ENCODE results near the gene TULP1. TPM values are rescaled to one million over a fixed set of nuclear protein-coding genes. Genes with fewer than 3 reads are reported as not detected.

Gene TULP1
- total RNA-seq, 1 experiment from 2014 or later, result not detected

GRCh38 chr6:35469751-35470662 is 42.7 kb downstream of the TULP1 start:
- ATAC-seq (no peak), DNase-seq (ENCODE audit: low read depth, low spot score) (no peak)
- H3K4me3 ChIP-seq (replicated peaks in 1 of 2; ENCODE audit: low read depth in 1 of 2, low read length in 2 of 2), result peak overlapping the region; percentile 98 to 99
- H3K27ac ChIP-seq (ENCODE audit: low read depth, low read length), result peak overlapping the region; percentile 82
- POLR2A ChIA-PET, result interaction anchor here (1.0 to 4.1 kb wide), 5 partner anchors 11 to 173 kb away, joined by 3 to 48 read pairs (median 13); partner anchors contain the start of genes DEF6 and TEAD3
- TSS peak; percentile 61 for BruUV-seq (replicated peaks)
- H3K36me3 ChIP-seq (ENCODE audit: control insufficient read depth in 1 of 2, insufficient read depth in 2 of 2, low read length in 2 of 2), result peaks cover 17 to 40% of the 10 kb centered on the region in 2 experiments; a peak in 3 of 4 replicates
- RAD21 ChIA-PET (ENCODE audit: low non-redundant PET in 1 of 2, low total read pairs in 2 of 2, uncharacterized antibody in 2 of 2, unreplicated experiment in 2 of 2), result no interaction called here
- peak overlapping the region; percentile 99 for H3K9ac ChIP-seq (ENCODE audit: low read length)
- intact Hi-C loops (cut with micrococcal nuclease), result no loop called here
- peaks cover 36% of the 10 kb centered on the region; the same call in 1 of the 2 replicates for H4K20me1 ChIP-seq (ENCODE audit: insufficient read depth)
- H3K9me3 ChIP-seq (ENCODE audit: control insufficient read depth in 1 of 2, insufficient read depth in 1 of 2, low read depth in 1 of 2, low read length in 2 of 2), result no peaks in the 10 kb centered on the region
- peak overlapping the region; percentile 88 for H3K4me2 ChIP-seq (ENCODE audit: low read length)
- peaks cover 42% of the 10 kb centered on the region for H3K79me2 ChIP-seq (ENCODE audit: insufficient read depth, low read length)
- CTCF ChIA-PET, result interaction anchor here (0.6 kb wide), 1 partner anchor 128 kb away, joined by 3 read pairs; no protein-coding TSS in a partner anchor
- no peak for TF ChIP-seq JUND (IDR thresholded peaks at IDR 0.05)
- TF ChIP-seq, protein P1, sequence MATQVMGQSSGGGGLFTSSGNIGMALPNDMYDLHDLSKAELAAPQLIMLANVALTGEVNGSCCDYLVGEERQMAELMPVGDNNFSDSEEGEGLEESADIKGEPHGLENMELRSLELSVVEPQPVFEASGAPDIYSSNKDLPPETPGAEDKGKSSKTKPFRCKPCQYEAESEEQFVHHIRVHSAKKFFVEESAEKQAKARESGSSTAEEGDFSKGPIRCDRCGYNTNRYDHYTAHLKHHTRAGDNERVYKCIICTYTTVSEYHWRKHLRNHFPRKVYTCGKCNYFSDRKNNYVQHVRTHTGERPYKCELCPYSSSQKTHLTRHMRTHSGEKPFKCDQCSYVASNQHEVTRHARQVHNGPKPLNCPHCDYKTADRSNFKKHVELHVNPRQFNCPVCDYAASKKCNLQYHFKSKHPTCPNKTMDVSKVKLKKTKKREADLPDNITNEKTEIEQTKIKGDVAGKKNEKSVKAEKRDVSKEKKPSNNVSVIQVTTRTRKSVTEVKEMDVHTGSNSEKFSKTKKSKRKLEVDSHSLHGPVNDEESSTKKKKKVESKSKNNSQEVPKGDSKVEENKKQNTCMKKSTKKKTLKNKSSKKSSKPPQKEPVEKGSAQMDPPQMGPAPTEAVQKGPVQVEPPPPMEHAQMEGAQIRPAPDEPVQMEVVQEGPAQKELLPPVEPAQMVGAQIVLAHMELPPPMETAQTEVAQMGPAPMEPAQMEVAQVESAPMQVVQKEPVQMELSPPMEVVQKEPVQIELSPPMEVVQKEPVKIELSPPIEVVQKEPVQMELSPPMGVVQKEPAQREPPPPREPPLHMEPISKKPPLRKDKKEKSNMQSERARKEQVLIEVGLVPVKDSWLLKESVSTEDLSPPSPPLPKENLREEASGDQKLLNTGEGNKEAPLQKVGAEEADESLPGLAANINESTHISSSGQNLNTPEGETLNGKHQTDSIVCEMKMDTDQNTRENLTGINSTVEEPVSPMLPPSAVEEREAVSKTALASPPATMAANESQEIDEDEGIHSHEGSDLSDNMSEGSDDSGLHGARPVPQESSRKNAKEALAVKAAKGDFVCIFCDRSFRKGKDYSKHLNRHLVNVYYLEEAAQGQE (IDR thresholded peaks at IDR 0.05; ENCODE audit: low read depth), result no peak
- no peak for TF ChIP-seq CTCF (IDR thresholded peaks at IDR 0.05 in 2 of 3, conservative IDR thresholded peaks at IDR 0.05 in 1 of 3; ENCODE audit: borderline replicate concordance in 1 of 3, insufficient read depth in 1 of 3, low read depth in 2 of 3, low read length in 2 of 3)
- no peak for TF ChIP-seq ZBTB33 (IDR thresholded peaks at IDR 0.05; ENCODE audit: extremely low read depth, insufficient replicate concordance, low read length)
- H3K9me2 ChIP-seq (ENCODE audit: insufficient read depth), result no peaks in the 10 kb centered on the region
- peaks cover 13 to 32% of the 10 kb centered on the region in 2 experiments; a peak in 3 of 4 replicates for H3K4me1 ChIP-seq (ENCODE audit: control insufficient read depth in 1 of 2, insufficient read depth in 2 of 2, low read length in 2 of 2)
- no peaks in the 10 kb centered on the region for H3K27me3 ChIP-seq (ENCODE audit: insufficient read depth, low read length)
- H2AFZ ChIP-seq (ENCODE audit: low read depth, low read length, poor library complexity, severe bottlenecking), result no peak overlapping the region

Measured in HCT116 (cell line).